ENCODE data around the gene PRKCA.

DNA sequence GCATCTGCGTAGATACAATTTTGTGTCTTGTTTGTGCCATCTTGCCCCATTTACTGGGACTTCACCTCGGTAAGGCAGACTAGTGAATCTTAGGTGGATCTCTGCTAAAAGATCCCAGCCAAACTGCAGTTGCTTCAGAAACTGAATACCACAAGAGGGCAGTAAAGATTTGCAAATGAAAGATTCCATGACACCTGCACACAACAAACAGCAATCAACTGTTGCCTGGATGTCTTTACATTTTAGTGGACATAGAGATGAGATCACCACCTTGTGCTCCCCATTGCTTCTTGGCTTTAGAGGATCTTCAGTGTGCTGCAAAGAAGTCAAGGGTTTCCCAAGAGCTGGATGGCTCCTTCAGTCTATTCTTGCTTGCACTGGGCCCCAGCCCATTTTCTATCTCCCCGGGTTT lies 413.3 kb downstream of the PRKCA start:
- TF ChIP-seq POLR2A (IDR thresholded peaks at IDR 0.05) (no peak), EP300 (IDR thresholded peaks at IDR 0.05) (no peak), POLR2AphosphoS5 (IDR thresholded peaks at IDR 0.05) (no peak)
- TF ChIP-seq, protein P1, sequence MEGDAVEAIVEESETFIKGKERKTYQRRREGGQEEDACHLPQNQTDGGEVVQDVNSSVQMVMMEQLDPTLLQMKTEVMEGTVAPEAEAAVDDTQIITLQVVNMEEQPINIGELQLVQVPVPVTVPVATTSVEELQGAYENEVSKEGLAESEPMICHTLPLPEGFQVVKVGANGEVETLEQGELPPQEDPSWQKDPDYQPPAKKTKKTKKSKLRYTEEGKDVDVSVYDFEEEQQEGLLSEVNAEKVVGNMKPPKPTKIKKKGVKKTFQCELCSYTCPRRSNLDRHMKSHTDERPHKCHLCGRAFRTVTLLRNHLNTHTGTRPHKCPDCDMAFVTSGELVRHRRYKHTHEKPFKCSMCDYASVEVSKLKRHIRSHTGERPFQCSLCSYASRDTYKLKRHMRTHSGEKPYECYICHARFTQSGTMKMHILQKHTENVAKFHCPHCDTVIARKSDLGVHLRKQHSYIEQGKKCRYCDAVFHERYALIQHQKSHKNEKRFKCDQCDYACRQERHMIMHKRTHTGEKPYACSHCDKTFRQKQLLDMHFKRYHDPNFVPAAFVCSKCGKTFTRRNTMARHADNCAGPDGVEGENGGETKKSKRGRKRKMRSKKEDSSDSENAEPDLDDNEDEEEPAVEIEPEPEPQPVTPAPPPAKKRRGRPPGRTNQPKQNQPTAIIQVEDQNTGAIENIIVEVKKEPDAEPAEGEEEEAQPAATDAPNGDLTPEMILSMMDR (IDR thresholded peaks at IDR 0.05), result peak; percentile 52 to 77 (median 72)

Data from gastroesophageal sphincter (tissue), 3 donors.